GM23338 (cell line): Measurements from ENCODE around the gene SNRNP200. TPM values are rescaled to one million over a fixed set of nuclear protein-coding genes. Genes with fewer than 3 reads are reported as not detected.
"Not testable (repeated sequence)": the region's sequence is repeated elsewhere in the genome, so short reads cannot be mapped to it uniquely, and the experiment has no call there.

Source experiments
- ATAC-seq: fragments of 200-7000 bp; cut with Tn5 transposase; 3 replicates; pipeline ENCODE4 v1.9.1; 2020
- DNase-seq: peaks from one replicate; pipeline ENCODE4 v3.0.0-alpha.2; 2015; ENCODE audit warnings: low spot score
- H2AFZ ChIP-seq: fragments of 200-600 bp; sonication (generic); 2 replicates; pipeline ENCODE4 v1.8.0; 2016; ENCODE audit warnings: antibody characterized with exemption, mild to moderate bottlenecking, moderate library complexity
- H3F3A ChIP-seq: fragments of 200-600 bp; sonication (generic); replicated peaks from 2 replicates; pipeline ENCODE4 v1.8.0; 2017; ENCODE audit warnings: antibody characterized with exemption, mixed run types, low read depth
- H3K27ac ChIP-seq: fragments of 200-600 bp; sonication (generic); 2 replicates; pipeline ENCODE4 v1.6.1; 2016; ENCODE audit warnings: low read depth
- H3K27me3 ChIP-seq: fragments of 200-600 bp; sonication (generic); 2 replicates; pipeline ENCODE4 v1.8.0; 2016; ENCODE audit warnings: mild to moderate bottlenecking, mixed run types, moderate library complexity; ENCODE audit not compliant: insufficient read depth
- H3K36me3 ChIP-seq: fragments of 200-600 bp; sonication (generic); 2 replicates; pipeline ENCODE4 v1.8.0; 2016; ENCODE audit warnings: mild to moderate bottlenecking; ENCODE audit not compliant: insufficient read depth
- H3K4me1 ChIP-seq: fragments of 200-600 bp; sonication (generic); 2 replicates; pipeline ENCODE4 v1.8.0; 2016; ENCODE audit warnings: mild to moderate bottlenecking, moderate library complexity; ENCODE audit not compliant: insufficient read depth
- H3K4me2 ChIP-seq: fragments of 200-600 bp; sonication (generic); 2 replicates; pipeline ENCODE4 v1.7.1; 2017; ENCODE audit warnings: mixed run types
- H3K4me3 ChIP-seq: fragments of 200-600 bp; sonication (generic); 2 replicates; pipeline ENCODE4 v1.6.1; 2016; ENCODE audit warnings: mixed run types
- H3K79me2 ChIP-seq: fragments of 200-600 bp; sonication (generic); replicated peaks from 2 replicates; pipeline ENCODE4 v1.8.0; 2017; ENCODE audit warnings: mild to moderate bottlenecking; ENCODE audit not compliant: insufficient read depth
- H3K9me2 ChIP-seq: fragments of 200-600 bp; sonication (generic); 2 replicates; pipeline ENCODE4 v1.8.0; 2017; ENCODE audit not compliant: insufficient read depth
- H4K20me1 ChIP-seq: fragments of 200-600 bp; sonication (generic); replicated peaks from 2 replicates; pipeline ENCODE4 v1.8.0; 2017; ENCODE audit warnings: mild to moderate bottlenecking; ENCODE audit not compliant: insufficient read depth
- H3K27ac Mint-ChIP-seq: 2 replicates; pipeline ENCODE4 v1.8.0; 2020; ENCODE audit warnings: inconsistent platforms, mild to moderate bottlenecking, moderate library complexity, mixed read lengths
- H3K27me3 Mint-ChIP-seq: 3 replicates; pipeline ENCODE4 v1.8.0; 2022; ENCODE audit warnings: low read depth, mild to moderate bottlenecking, moderate library complexity, mixed read lengths, inconsistent platforms; ENCODE audit not compliant: insufficient read depth, poor library complexity
- H3K36me3 Mint-ChIP-seq: 3 replicates; pipeline ENCODE4 v1.8.0; 2021; ENCODE audit warnings: low read depth, mild to moderate bottlenecking, inconsistent platforms, moderate library complexity, mixed read lengths
- H3K4me1 Mint-ChIP-seq: 3 replicates; pipeline ENCODE4 v1.8.0; 2020; ENCODE audit warnings: mild to moderate bottlenecking, inconsistent platforms, mixed read lengths
- H3K4me3 Mint-ChIP-seq: 3 replicates; pipeline ENCODE4 v1.8.0; 2021; ENCODE audit warnings: moderate library complexity, mild to moderate bottlenecking, inconsistent platforms, mixed read lengths
- H3K9me3 Mint-ChIP-seq: 3 replicates; pipeline ENCODE4 v1.8.0; 2020; ENCODE audit warnings: moderate library complexity, mild to moderate bottlenecking, inconsistent platforms, mixed read lengths
- CTCF ChIP-seq, 2 experiments: fragments of 200-600 bp in 1 of 2; sonication (generic) in 1 of 2; conservative IDR thresholded peaks; 2 replicates each; pipeline versions ENCODE4 v1.5.1 to v1.6.1; 2016 to 2017; ENCODE audit warnings: antibody characterized with exemption in 2 of 2, low read depth in 2 of 2, mild to moderate bottlenecking in 2 of 2, moderate library complexity in 1 of 2
- ETS1 ChIP-seq: IDR thresholded peaks from 2 replicates; pipeline ENCODE4 v1.6.1; 2016; ENCODE audit warnings: antibody characterized with exemption
- EZH2 ChIP-seq: fragments of 200-600 bp; sonication (generic); IDR thresholded peaks from one replicate; pipeline ENCODE4 v1.8.0; 2017; ENCODE audit warnings: antibody characterized with exemption, mild to moderate bottlenecking, low read depth; ENCODE audit not compliant: unreplicated experiment
- POLR2AphosphoS5 ChIP-seq: IDR thresholded peaks from 2 replicates; pipeline ENCODE4 v1.6.1; 2016; ENCODE audit warnings: antibody characterized with exemption, low read depth
- STAT1 ChIP-seq: IDR thresholded peaks from one replicate; pipeline ENCODE4 v1.6.1; 2016; ENCODE audit warnings: antibody characterized with exemption; ENCODE audit not compliant: unreplicated experiment
- polyA plus RNA-seq: library from polyadenylated mRNA; unstranded; fragments of >200 nt; fragmentation: Nextera tagmentation; extraction: Ambion mirVana; gene quantifications from 2 replicates; pipeline ENCODE4 v1.2.1, GENCODE V29; 2016
- total RNA-seq: library from RNA; depleted of rRNA; stranded (reverse); fragments of >200 nt; shearing (Covaris generic); gene quantifications from 2 replicates; pipeline ENCODE4 v1.2.3, GENCODE V29; 2014
- TF ChIP-seq, protein P1 (sequence below): fragments of 250-450 bp; sonication (Bioruptor Pico); IDR thresholded peaks from 2 replicates; pipeline ENCODE4 v1.5.0; 2020; ENCODE audit warnings: mild to moderate bottlenecking, moderate library complexity
- TF ChIP-seq, protein P2 (sequence below): IDR thresholded peaks from one replicate; pipeline ENCODE4 v1.6.1; 2018; ENCODE audit warnings: antibody characterized with exemption; ENCODE audit not compliant: unreplicated experiment

SNRNP200 gene
- total and polyA plus RNA-seq, 2 experiments from 2014 or later = 70.7 to 179 TPM

- TF ChIP-seq, protein P1, sequence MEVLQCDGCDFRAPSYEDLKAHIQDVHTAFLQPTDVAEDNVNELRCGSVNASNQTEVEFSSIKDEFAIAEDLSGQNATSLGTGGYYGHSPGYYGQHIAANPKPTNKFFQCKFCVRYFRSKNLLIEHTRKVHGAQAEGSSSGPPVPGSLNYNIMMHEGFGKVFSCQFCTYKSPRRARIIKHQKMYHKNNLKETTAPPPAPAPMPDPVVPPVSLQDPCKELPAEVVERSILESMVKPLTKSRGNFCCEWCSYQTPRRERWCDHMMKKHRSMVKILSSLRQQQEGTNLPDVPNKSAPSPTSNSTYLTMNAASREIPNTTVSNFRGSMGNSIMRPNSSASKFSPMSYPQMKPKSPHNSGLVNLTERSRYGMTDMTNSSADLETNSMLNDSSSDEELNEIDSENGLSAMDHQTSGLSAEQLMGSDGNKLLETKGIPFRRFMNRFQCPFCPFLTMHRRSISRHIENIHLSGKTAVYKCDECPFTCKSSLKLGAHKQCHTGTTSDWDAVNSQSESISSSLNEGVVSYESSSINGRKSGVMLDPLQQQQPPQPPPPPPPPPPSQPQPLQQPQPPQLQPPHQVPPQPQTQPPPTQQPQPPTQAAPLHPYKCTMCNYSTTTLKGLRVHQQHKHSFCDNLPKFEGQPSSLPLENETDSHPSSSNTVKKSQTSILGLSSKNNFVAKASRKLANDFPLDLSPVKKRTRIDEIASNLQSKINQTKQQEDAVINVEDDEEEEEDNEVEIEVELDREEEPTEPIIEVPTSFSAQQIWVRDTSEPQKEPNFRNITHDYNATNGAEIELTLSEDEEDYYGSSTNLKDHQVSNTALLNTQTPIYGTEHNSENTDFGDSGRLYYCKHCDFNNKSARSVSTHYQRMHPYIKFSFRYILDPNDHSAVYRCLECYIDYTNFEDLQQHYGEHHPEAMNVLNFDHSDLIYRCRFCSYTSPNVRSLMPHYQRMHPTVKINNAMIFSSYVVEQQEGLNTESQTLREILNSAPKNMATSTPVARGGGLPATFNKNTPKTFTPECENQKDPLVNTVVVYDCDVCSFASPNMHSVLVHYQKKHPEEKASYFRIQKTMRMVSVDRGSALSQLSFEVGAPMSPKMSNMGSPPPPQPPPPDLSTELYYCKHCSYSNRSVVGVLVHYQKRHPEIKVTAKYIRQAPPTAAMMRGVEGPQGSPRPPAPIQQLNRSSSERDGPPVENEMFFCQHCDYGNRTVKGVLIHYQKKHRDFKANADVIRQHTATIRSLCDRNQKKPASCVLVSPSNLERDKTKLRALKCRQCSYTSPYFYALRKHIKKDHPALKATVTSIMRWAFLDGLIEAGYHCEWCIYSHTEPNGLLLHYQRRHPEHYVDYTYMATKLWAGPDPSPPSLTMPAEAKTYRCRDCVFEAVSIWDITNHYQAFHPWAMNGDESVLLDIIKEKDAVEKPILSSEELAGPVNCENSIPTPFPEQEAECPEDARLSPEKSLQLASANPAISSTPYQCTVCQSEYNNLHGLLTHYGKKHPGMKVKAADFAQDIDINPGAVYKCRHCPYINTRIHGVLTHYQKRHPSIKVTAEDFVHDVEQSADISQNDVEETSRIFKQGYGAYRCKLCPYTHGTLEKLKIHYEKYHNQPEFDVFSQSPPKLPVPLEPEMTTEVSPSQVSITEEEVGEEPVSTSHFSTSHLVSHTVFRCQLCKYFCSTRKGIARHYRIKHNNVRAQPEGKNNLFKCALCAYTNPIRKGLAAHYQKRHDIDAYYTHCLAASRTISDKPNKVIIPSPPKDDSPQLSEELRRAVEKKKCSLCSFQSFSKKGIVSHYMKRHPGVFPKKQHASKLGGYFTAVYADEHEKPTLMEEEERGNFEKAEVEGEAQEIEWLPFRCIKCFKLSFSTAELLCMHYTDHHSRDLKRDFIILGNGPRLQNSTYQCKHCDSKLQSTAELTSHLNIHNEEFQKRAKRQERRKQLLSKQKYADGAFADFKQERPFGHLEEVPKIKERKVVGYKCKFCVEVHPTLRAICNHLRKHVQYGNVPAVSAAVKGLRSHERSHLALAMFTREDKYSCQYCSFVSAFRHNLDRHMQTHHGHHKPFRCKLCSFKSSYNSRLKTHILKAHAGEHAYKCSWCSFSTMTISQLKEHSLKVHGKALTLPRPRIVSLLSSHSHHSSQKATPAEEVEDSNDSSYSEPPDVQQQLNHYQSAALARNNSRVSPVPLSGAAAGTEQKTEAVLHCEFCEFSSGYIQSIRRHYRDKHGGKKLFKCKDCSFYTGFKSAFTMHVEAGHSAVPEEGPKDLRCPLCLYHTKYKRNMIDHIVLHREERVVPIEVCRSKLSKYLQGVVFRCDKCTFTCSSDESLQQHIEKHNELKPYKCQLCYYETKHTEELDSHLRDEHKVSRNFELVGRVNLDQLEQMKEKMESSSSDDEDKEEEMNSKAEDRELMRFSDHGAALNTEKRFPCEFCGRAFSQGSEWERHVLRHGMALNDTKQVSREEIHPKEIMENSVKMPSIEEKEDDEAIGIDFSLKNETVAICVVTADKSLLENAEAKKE (CRISPR knock-in tag) = no peak
- TF ChIP-seq CTCF (conservative IDR thresholded peaks at IDR 0.05; ENCODE audit: low read depth in 2 of 2) (no peak), STAT1 (no peak), EZH2 (no peak), POLR2AphosphoS5 (no peak), ETS1 (no peak)
- TF ChIP-seq, protein P2, sequence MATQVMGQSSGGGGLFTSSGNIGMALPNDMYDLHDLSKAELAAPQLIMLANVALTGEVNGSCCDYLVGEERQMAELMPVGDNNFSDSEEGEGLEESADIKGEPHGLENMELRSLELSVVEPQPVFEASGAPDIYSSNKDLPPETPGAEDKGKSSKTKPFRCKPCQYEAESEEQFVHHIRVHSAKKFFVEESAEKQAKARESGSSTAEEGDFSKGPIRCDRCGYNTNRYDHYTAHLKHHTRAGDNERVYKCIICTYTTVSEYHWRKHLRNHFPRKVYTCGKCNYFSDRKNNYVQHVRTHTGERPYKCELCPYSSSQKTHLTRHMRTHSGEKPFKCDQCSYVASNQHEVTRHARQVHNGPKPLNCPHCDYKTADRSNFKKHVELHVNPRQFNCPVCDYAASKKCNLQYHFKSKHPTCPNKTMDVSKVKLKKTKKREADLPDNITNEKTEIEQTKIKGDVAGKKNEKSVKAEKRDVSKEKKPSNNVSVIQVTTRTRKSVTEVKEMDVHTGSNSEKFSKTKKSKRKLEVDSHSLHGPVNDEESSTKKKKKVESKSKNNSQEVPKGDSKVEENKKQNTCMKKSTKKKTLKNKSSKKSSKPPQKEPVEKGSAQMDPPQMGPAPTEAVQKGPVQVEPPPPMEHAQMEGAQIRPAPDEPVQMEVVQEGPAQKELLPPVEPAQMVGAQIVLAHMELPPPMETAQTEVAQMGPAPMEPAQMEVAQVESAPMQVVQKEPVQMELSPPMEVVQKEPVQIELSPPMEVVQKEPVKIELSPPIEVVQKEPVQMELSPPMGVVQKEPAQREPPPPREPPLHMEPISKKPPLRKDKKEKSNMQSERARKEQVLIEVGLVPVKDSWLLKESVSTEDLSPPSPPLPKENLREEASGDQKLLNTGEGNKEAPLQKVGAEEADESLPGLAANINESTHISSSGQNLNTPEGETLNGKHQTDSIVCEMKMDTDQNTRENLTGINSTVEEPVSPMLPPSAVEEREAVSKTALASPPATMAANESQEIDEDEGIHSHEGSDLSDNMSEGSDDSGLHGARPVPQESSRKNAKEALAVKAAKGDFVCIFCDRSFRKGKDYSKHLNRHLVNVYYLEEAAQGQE = no peak
Observed at GRCh38 chr2:96258166-96259022, 47.0 kb downstream of the SNRNP200 start (continued).

GRCh38 chr2:96257744-96258143 is 47.6 kb downstream of the SNRNP200 start:
- not testable (repeated sequence) for H3K4me3 Mint-ChIP-seq, H3K9me2 ChIP-seq, H3K4me1 Mint-ChIP-seq, H3K9me3 Mint-ChIP-seq, H2AFZ ChIP-seq, H3F3A ChIP-seq, H3K27ac ChIP-seq, H3K4me2 ChIP-seq, H3K27ac Mint-ChIP-seq, H3K27me3 Mint-ChIP-seq, H3K27me3 ChIP-seq, H3K4me3 ChIP-seq, DNase-seq, ATAC-seq, H3K4me1 ChIP-seq
- peaks cover 12% of the 10 kb centered on the region for H3K36me3 Mint-ChIP-seq
- peaks cover 19% of the 10 kb centered on the region for H4K20me1 ChIP-seq
- peaks cover 11% of the 10 kb centered on the region; the same call in 1 of the 2 replicates for H3K36me3 ChIP-seq
- H3K79me2 ChIP-seq = peaks cover 21% of the 10 kb centered on the region; the same call in 1 of the 2 replicates
